Gastroesophageal sphincter (tissue), 3 donors: ENCODE results near the gene ITGA11.

Source experiments
- CTCF ChIP-seq, 4 experiments: fragments of 200-600 bp in 2 of 4; fragments of 450-650 bp in 2 of 4; sonication (generic) in 1 of 4; IDR thresholded peaks; one replicate each; pipeline ENCODE4 v1.5.1; 2017 to 2019; ENCODE audit warnings: antibody characterized with exemption in 4 of 4, mild to moderate bottlenecking in 2 of 4, moderate library complexity in 2 of 4
- POLR2A ChIP-seq, 2 donors: fragments of 450-650 bp; IDR thresholded peaks; one replicate each; pipeline ENCODE4 v1.6.1; 2017; ENCODE audit warnings: antibody characterized with exemption in 2 of 2, mild to moderate bottlenecking in 2 of 2, moderate library complexity in 1 of 2

- TF ChIP-seq CTCF (IDR thresholded peaks at IDR 0.05) (no peak), POLR2A (IDR thresholded peaks at IDR 0.05) (no peak)
These were observed 47.4 kb upstream of the ITGA11 start for GRCh38 chr15:68479406-68479805.
